SK-N-SH (cell line): ENCODE measurements around the gene GLIS1.

Source experiments
- CTCF ChIP-seq: fragments of 200-600 bp; sonication (generic); IDR thresholded peaks from 2 replicates; pipeline ENCODE4 v1.6.1; 2017; ENCODE audit warnings: antibody characterized with exemption, mild to moderate bottlenecking, moderate library complexity
- EP300 ChIP-seq, 2 experiments: IDR thresholded peaks; 2 replicates each; pipeline versions ENCODE4 v1.4.0 to v1.6.1; 2012; ENCODE audit warnings: borderline replicate concordance in 1 of 2, low read depth in 1 of 2, low read length in 1 of 2
- FOXJ3 ChIP-seq: sonication (generic); formaldehyde crosslinking; IDR thresholded peaks from 2 replicates; pipeline ENCODE4 v1.5.1; 2020; ENCODE audit warnings: mild to moderate bottlenecking, missing genetic modification reagents
- IRF3 ChIP-seq: fragments of 150-350 bp; IDR thresholded peaks from 2 replicates; pipeline ENCODE4 v1.6.1; 2016; ENCODE audit warnings: mild to moderate bottlenecking, low read depth, low read length
- MAX ChIP-seq: IDR thresholded peaks from 2 replicates; pipeline ENCODE4 v1.4.0; 2012; ENCODE audit warnings: low read depth
- POLR2AphosphoS5 ChIP-seq: IDR thresholded peaks from 2 replicates; pipeline ENCODE4 v1.6.1; 2012; ENCODE audit warnings: low read depth, low read length
- SIN3A ChIP-seq: IDR thresholded peaks from 2 replicates; pipeline ENCODE4 v1.6.1; 2012; ENCODE audit warnings: low read depth, mild to moderate bottlenecking, low read length, moderate library complexity, borderline replicate concordance
- TAF1 ChIP-seq: IDR thresholded peaks from 2 replicates; pipeline ENCODE4 v1.6.1; 2012; ENCODE audit warnings: low read depth, mild to moderate bottlenecking, low read length, moderate library complexity, borderline replicate concordance
- YY1 ChIP-seq: IDR thresholded peaks from 2 replicates; pipeline ENCODE4 v1.4.0; 2012; ENCODE audit warnings: low read depth, mild to moderate bottlenecking

- TF ChIP-seq POLR2AphosphoS5 (no peak), CTCF (no peak), EP300 (IDR thresholded peaks at IDR 0.05; ENCODE audit: borderline replicate concordance in 1 of 2, low read depth in 1 of 2, low read length in 1 of 2) (no peak), FOXJ3 (CRISPR knock-in tag) (no peak), SIN3A (no peak), TAF1 (no peak), IRF3 (no peak), YY1 (no peak), MAX (no peak)
These were observed 218.5 kb downstream of the GLIS1 start for GRCh38 chr1:53520481-53520880.
